PC-3 (cell line): ENCODE data around the gene CAMTA1. TPM values are rescaled to one million over a fixed set of nuclear protein-coding genes. Genes with fewer than 3 reads are reported as not detected.

Experiments used
- ATAC-seq: fragments of 200-7000 bp; cut with Tn5 transposase; 2 replicates; pipeline ENCODE4 v1.9.1; 2020; ENCODE audit warnings: mild to moderate bottlenecking, moderate library complexity
- BruUV-seq: library from RNA; stranded (reverse); fragments of 400-500 nt; replicated peaks from 2 replicates; lab custom pipeline; 2021; lab: Mats Ljungman, UMichigan
- CTCF ChIA-PET: fragments of 300-600 bp; sonication (Branson Sonifier 250); formaldehyde crosslinking; loops from one replicate; lab custom pipeline; 2022; ENCODE audit warnings: antibody characterized with exemption; lab: Charles Lee
- POLR2A ChIA-PET: fragments of 300-600 bp; sonication (Branson Sonifier 250); formaldehyde crosslinking; loops from one replicate; lab custom pipeline; 2022; ENCODE audit warnings: antibody characterized with exemption; ENCODE audit not compliant: unreplicated experiment; lab: Charles Lee
- DNase-seq: peaks from one replicate; pipeline ENCODE4 v3.0.0-alpha.2; 2015
- H2AFZ ChIP-seq: fragments of 300-600 bp; sonication (generic); 2 replicates; pipeline ENCODE4 v1.6.0; 2016; ENCODE audit warnings: antibody characterized with exemption, low read length
- H3F3A ChIP-seq: fragments of 300-600 bp; sonication (generic); one replicate; pipeline ENCODE4 v1.6.0; 2017; ENCODE audit warnings: antibody characterized with exemption, low read length, control low read depth, mild to moderate bottlenecking; ENCODE audit not compliant: unreplicated experiment
- H3K27ac ChIP-seq: fragments of 300-600 bp; sonication (generic); 2 replicates; pipeline ENCODE4 v1.5.1; 2016; ENCODE audit warnings: mild to moderate bottlenecking, low read length
- H3K27me3 ChIP-seq: fragments of 300-600 bp; sonication (generic); 2 replicates; pipeline ENCODE4 v1.6.1; 2016; ENCODE audit warnings: low read length, mixed read lengths
- H3K36me3 ChIP-seq: fragments of 300-600 bp; sonication (generic); 2 replicates; pipeline ENCODE4 v1.6.1; 2016; ENCODE audit warnings: low read depth, mixed run types, low read length, mixed read lengths
- H3K4me1 ChIP-seq: fragments of 300-600 bp; sonication (generic); 2 replicates; pipeline ENCODE4 v1.5.1; 2016; ENCODE audit warnings: low read length; ENCODE audit not compliant: insufficient read depth
- H3K4me2 ChIP-seq: fragments of 300-600 bp; sonication (generic); 2 replicates; pipeline ENCODE4 v1.6.0; 2016; ENCODE audit warnings: low read length
- H3K4me3 ChIP-seq: fragments of 300-600 bp; sonication (generic); 2 replicates; pipeline ENCODE4 v1.5.1; 2016; ENCODE audit warnings: mild to moderate bottlenecking, low read length, mixed read lengths
- H3K79me2 ChIP-seq: fragments of 300-600 bp; sonication (generic); 2 replicates; pipeline ENCODE4 v1.6.1; 2017; ENCODE audit warnings: low read length, mixed read lengths
- H3K9ac ChIP-seq: fragments of 300-600 bp; sonication (generic); 2 replicates; pipeline ENCODE4 v1.6.0; 2016; ENCODE audit warnings: mild to moderate bottlenecking, low read length
- H3K9me2 ChIP-seq: fragments of 300-600 bp; sonication (generic); replicated peaks from 2 replicates; pipeline ENCODE4 v1.6.1; 2016; ENCODE audit warnings: mixed run types, low read length, mixed read lengths
- H3K9me3 ChIP-seq: fragments of 300-600 bp; sonication (generic); 2 replicates; pipeline ENCODE4 v1.6.1; 2016; ENCODE audit warnings: low read length, mixed read lengths
- H4K20me1 ChIP-seq: fragments of 300-600 bp; sonication (generic); 2 replicates; pipeline ENCODE4 v1.6.1; 2016; ENCODE audit warnings: low read length, mixed read lengths
- CTCF ChIP-seq: fragments of 300-600 bp; sonication (generic); conservative IDR thresholded peaks from 2 replicates; pipeline ENCODE4 v1.5.1; 2017; ENCODE audit warnings: antibody characterized with exemption, low read depth, mild to moderate bottlenecking, low read length
- EZH2 ChIP-seq: fragments of 300-600 bp; sonication (generic); IDR thresholded peaks from one replicate; pipeline ENCODE4 v1.6.1; 2017; ENCODE audit warnings: antibody characterized with exemption, mild to moderate bottlenecking, low read length; ENCODE audit not compliant: unreplicated experiment
- EZH2phosphoT487 ChIP-seq: fragments of 300-600 bp; sonication (generic); IDR thresholded peaks from 2 replicates; pipeline ENCODE4 v1.6.1; 2018; ENCODE audit warnings: mild to moderate bottlenecking, antibody characterized with exemption, low read length, borderline replicate concordance
- intact Hi-C: fragments of 100-400 bp; cut with micrococcal nuclease; formaldehyde crosslinking; loops from 2 replicates; pipeline ENCODE4 v1.9.0; 2023
- total RNA-seq: library from RNA; depleted of rRNA; stranded (reverse); fragments of >200 nt; gene quantifications from 2 replicates; pipeline ENCODE4 v1.2.3, GENCODE V29; 2014

CAMTA1 gene
- total RNA-seq, 1 experiment from 2014 or later = 40.8 TPM

- no peak overlapping the region for H3K4me3 ChIP-seq
- no TSS peak for BruUV-seq
- intact Hi-C loops = no loop called here
- no peaks in the 10 kb centered on the region for H3K4me1 ChIP-seq
- no peaks in the 10 kb centered on the region for H3K9me3 ChIP-seq
- no peaks in the 10 kb centered on the region for H3K36me3 ChIP-seq
- no peak overlapping the region for H3K9ac ChIP-seq
- no peaks in the 10 kb centered on the region for H4K20me1 ChIP-seq
- no peak overlapping the region for H3K27ac ChIP-seq
- ChIA-PET CTCF (no interaction called here), POLR2A (no interaction called here)
- no peak overlapping the region for H3K4me2 ChIP-seq
- no peaks in the 10 kb centered on the region for H3K79me2 ChIP-seq
- H2AFZ ChIP-seq = no peak overlapping the region
- H3K27me3 ChIP-seq = peaks cover 10% of the 10 kb centered on the region; the same call in 1 of the 2 replicates
- no peaks in the 10 kb centered on the region for H3F3A ChIP-seq
- no peaks in the 10 kb centered on the region for H3K9me2 ChIP-seq
- DNase-seq (no peak), ATAC-seq (no peak)
- no peak for TF ChIP-seq EZH2phosphoT487
- TF ChIP-seq EZH2 = no peak
- no peak for TF ChIP-seq CTCF
Observed at GRCh38 chr1:7655354-7655753, 870.1 kb downstream of the CAMTA1 start.

GRCh38 chr1:7656557-7657215 is 871.4 kb downstream of the CAMTA1 start:
- Histone ChIP-seq H3K4me3 (no peak overlapping the region), H3K9me2 (no peaks in the 10 kb centered on the region), H3K9ac (no peak overlapping the region), H4K20me1 (no peaks in the 10 kb centered on the region), H3K27me3 (peaks cover 17% of the 10 kb centered on the region; the same call in 1 of the 2 replicates), H3K27ac (no peak overlapping the region), H3K4me1 (no peaks in the 10 kb centered on the region), H3K79me2 (no peaks in the 10 kb centered on the region), H2AFZ (no peak overlapping the region), H3F3A (no peaks in the 10 kb centered on the region), H3K4me2 (no peak overlapping the region), H3K36me3 (no peaks in the 10 kb centered on the region), H3K9me3 (no peaks in the 10 kb centered on the region)
- CTCF ChIA-PET = no interaction called here
- no TSS peak for BruUV-seq
- no peak for DNase-seq
- TF ChIP-seq EZH2 = no peak
- TF ChIP-seq CTCF = no peak
- no peak for TF ChIP-seq EZH2phosphoT487
- intact Hi-C loops = no loop called here
- ATAC-seq = no peak
- POLR2A ChIA-PET = interaction anchor here (0.6 kb wide), 1 partner anchor 834 kb away, joined by 3 read pairs; no protein-coding TSS in a partner anchor

GRCh38 chr1:7657287-7658016 is 872.2 kb downstream of the CAMTA1 start:
- Histone ChIP-seq H3K4me2 (no peak overlapping the region), H3K27me3 (peaks cover 17% of the 10 kb centered on the region; the same call in 1 of the 2 replicates), H3F3A (no peaks in the 10 kb centered on the region), H3K27ac (no peak overlapping the region), H2AFZ (no peak overlapping the region), H3K4me3 (no peak overlapping the region), H4K20me1 (no peaks in the 10 kb centered on the region), H3K9ac (no peak overlapping the region), H3K9me3 (no peaks in the 10 kb centered on the region), H3K9me2 (no peaks in the 10 kb centered on the region), H3K4me1 (no peaks in the 10 kb centered on the region), H3K36me3 (no peaks in the 10 kb centered on the region), H3K79me2 (no peaks in the 10 kb centered on the region)
- CTCF ChIA-PET = no interaction called here
- BruUV-seq = no TSS peak
- ATAC-seq (no peak), DNase-seq (no peak)
- intact Hi-C loops = no loop called here
- TF ChIP-seq EZH2 = no peak
- no peak for TF ChIP-seq EZH2phosphoT487
- no peak for TF ChIP-seq CTCF
- POLR2A ChIA-PET = no interaction called here
